HepG2 (cell line): ENCODE results near the gene PAFAH1B1. TPM values are rescaled to one million over a fixed set of nuclear protein-coding genes. Genes with fewer than 3 reads are reported as not detected.

Experiments
- DNMT1 ChIP-seq: sonication (generic); formaldehyde crosslinking; IDR thresholded peaks from 2 replicates; pipeline ENCODE4 v1.5.1; 2020; ENCODE audit warnings: mild to moderate bottlenecking, missing genetic modification reagents
- NPAS2 ChIP-seq: sonication (generic); formaldehyde crosslinking; IDR thresholded peaks from 2 replicates; pipeline ENCODE4 v1.8.0; 2022; ENCODE audit warnings: mild to moderate bottlenecking, missing genetic modification reagents, borderline replicate concordance
- RXRB ChIP-seq: IDR thresholded peaks from 2 replicates; pipeline ENCODE4 v1.6.1; 2016; ENCODE audit warnings: borderline replicate concordance, missing genetic modification reagents, missing compliant biosample characterization
- SOX5 ChIP-seq: IDR thresholded peaks from 2 replicates; pipeline ENCODE4 v1.6.1; 2016; ENCODE audit warnings: borderline replicate concordance
- ZKSCAN8 ChIP-seq: IDR thresholded peaks from 2 replicates; pipeline ENCODE4 v1.6.1; 2016; ENCODE audit warnings: borderline replicate concordance, missing genetic modification reagents, missing compliant biosample characterization
- ZNF367 ChIP-seq: sonication (generic); formaldehyde crosslinking; IDR thresholded peaks from 2 replicates; pipeline ENCODE4 v1.4.0; 2020; ENCODE audit warnings: missing genetic modification reagents, borderline replicate concordance
- ZNF768 ChIP-seq: sonication (generic); formaldehyde crosslinking; IDR thresholded peaks from 2 replicates; pipeline ENCODE4 v1.4.0; 2020; ENCODE audit warnings: missing genetic modification reagents
- polyA plus RNA-seq, 8 experiments: library from polyadenylated mRNA; depleted of rRNA in 3 of 8; stranded (reverse) in 7 of 8; unstranded in 1 of 8; fragments of >200 nt; fragmentation: Illumina TruSeq in 4 of 8; extraction: Trizol in 4 of 8; gene quantifications; 2 replicates each; pipeline versions ENCODE4 v1.2.1 to v1.2.3, GENCODE V29; 2011 to 2016; ENCODE audit warnings: low read depth in 4 of 8, missing spikeins in 1 of 8, mixed read lengths in 1 of 8; ENCODE audit not compliant: insufficient read depth in 1 of 8
- total RNA-seq, 5 experiments: library from RNA; depleted of rRNA; stranded (reverse); fragments of >200 nt; fragmentation: Illumina TruSeq; extraction: Trizol; gene quantifications; 2 replicates each; pipeline ENCODE4 v1.2.3, GENCODE V29; 2016; ENCODE audit warnings: low read depth in 1 of 5
- TF ChIP-seq, protein P1 (sequence below), 2 experiments: fragments of 450-650 bp in 1 of 2; sonication (generic) in 1 of 2; formaldehyde crosslinking in 1 of 2; IDR thresholded peaks; 2 replicates each; pipeline versions ENCODE4 v1.6.1 to v1.8.0; 2016 to 2022; ENCODE audit warnings: antibody characterized with exemption in 1 of 2, mild to moderate bottlenecking in 1 of 2, missing genetic modification reagents in 1 of 2
- TF ChIP-seq, protein P2 (sequence below): IDR thresholded peaks from 2 replicates; pipeline ENCODE4 v1.6.1; 2016
- TF ChIP-seq, protein P3 (sequence below), 2 experiments: sonication (generic) in 1 of 2; formaldehyde crosslinking in 1 of 2; IDR thresholded peaks; 2 replicates each; pipeline versions ENCODE4 v1.6.1 to v1.9.0; 2014 to 2022; ENCODE audit warnings: antibody characterized with exemption in 1 of 2, borderline replicate concordance in 1 of 2, inconsistent platforms in 1 of 2, low read depth in 1 of 2, missing genetic modification reagents in 1 of 2

The PAFAH1B1 gene
- total and polyA plus RNA-seq, 2 of the 13 experiments (the other 11 are each of a cell fraction or from before 2014, with no cell fraction given) = 46.0 to 64.9 TPM

DNA sequence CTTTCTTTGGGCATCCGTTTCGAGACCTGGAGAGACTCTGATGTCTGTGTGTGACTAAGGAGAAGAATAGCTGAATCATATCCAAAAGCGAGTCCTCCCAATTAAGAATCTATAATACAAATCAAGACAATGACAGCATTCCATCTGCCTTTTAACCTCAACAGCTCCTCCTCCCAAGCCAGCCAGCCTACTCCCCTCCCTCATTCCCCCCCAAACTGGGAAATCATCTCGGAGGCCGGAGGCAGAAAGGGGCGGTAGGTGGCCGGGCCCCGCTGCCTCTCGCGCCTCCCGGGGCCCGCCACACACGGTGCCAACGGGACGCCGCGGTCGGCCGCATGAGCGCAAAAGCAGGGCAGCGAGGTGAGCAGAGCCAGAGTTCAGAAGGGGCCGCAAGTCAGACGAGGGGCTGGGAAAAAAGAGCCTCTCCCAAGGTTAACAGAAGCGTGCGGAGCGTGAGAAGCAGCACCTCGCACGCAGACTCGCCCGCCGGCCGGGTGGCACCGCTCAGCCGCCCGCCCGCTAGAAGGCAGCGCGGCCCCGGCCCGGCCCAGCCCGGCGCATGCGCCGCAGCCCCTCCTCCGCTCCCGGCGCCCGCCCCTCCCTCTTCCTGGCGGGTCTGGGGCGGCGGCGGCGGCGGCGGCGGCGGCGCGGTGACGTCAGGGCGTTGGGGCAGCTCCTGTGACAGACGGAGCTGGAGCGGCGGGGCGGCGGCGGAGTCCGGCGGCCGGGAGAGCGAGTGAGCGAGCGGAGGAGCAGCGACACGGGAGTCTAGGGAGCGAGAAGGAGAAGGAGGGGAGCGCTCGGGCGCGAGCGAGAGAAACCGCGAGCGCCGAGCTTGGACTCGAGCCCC is at the start of gene PAFAH1B1 (continued):
- TF ChIP-seq, protein P1, sequence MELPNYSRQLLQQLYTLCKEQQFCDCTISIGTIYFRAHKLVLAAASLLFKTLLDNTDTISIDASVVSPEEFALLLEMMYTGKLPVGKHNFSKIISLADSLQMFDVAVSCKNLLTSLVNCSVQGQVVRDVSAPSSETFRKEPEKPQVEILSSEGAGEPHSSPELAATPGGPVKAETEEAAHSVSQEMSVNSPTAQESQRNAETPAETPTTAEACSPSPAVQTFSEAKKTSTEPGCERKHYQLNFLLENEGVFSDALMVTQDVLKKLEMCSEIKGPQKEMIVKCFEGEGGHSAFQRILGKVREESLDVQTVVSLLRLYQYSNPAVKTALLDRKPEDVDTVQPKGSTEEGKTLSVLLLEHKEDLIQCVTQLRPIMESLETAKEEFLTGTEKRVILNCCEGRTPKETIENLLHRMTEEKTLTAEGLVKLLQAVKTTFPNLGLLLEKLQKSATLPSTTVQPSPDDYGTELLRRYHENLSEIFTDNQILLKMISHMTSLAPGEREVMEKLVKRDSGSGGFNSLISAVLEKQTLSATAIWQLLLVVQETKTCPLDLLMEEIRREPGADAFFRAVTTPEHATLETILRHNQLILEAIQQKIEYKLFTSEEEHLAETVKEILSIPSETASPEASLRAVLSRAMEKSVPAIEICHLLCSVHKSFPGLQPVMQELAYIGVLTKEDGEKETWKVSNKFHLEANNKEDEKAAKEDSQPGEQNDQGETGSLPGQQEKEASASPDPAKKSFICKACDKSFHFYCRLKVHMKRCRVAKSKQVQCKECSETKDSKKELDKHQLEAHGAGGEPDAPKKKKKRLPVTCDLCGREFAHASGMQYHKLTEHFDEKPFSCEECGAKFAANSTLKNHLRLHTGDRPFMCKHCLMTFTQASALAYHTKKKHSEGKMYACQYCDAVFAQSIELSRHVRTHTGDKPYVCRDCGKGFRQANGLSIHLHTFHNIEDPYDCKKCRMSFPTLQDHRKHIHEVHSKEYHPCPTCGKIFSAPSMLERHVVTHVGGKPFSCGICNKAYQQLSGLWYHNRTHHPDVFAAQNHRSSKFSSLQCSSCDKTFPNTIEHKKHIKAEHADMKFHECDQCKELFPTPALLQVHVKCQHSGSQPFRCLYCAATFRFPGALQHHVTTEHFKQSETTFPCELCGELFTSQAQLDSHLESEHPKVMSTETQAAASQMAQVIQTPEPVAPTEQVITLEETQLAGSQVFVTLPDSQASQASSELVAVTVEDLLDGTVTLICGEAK (IDR thresholded peaks at IDR 0.05) = no peak
- TF ChIP-seq, protein P1 (CRISPR knock-in tag; IDR thresholded peaks at IDR 0.05) = peak; percentile 77; the same call in 1 of the 2 replicates
- TF ChIP-seq ZNF367 = no peak; the same call in 1 of the 2 replicates
- TF ChIP-seq RXRB (CRISPR knock-in tag) = peak; percentile 64
- peak; percentile 42; the same call in 1 of the 2 replicates for TF ChIP-seq ZNF768
- TF ChIP-seq ZKSCAN8 = no peak
- TF ChIP-seq, protein P2, sequence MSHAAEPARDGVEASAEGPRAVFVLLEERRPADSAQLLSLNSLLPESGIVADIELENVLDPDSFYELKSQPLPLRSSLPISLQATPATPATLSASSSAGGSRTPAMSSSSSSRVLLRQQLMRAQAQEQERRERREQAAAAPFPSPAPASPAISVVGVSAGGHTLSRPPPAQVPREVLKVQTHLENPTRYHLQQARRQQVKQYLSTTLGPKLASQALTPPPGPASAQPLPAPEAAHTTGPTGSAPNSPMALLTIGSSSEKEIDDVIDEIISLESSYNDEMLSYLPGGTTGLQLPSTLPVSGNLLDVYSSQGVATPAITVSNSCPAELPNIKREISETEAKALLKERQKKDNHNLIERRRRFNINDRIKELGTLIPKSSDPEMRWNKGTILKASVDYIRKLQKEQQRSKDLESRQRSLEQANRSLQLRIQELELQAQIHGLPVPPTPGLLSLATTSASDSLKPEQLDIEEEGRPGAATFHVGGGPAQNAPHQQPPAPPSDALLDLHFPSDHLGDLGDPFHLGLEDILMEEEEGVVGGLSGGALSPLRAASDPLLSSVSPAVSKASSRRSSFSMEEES (CRISPR knock-in tag) = peak; percentile 28; the same call in 1 of the 2 replicates
- peak; percentile 29; the same call in 1 of the 2 replicates for TF ChIP-seq SOX5 (CRISPR knock-in tag)
- no peak for TF ChIP-seq NPAS2 (CRISPR knock-in tag)
- 0 out of 2 replicates have a peak, but pooled peaks have one; percentile 38 for TF ChIP-seq DNMT1 (CRISPR knock-in tag)
- TF ChIP-seq, protein P3, sequence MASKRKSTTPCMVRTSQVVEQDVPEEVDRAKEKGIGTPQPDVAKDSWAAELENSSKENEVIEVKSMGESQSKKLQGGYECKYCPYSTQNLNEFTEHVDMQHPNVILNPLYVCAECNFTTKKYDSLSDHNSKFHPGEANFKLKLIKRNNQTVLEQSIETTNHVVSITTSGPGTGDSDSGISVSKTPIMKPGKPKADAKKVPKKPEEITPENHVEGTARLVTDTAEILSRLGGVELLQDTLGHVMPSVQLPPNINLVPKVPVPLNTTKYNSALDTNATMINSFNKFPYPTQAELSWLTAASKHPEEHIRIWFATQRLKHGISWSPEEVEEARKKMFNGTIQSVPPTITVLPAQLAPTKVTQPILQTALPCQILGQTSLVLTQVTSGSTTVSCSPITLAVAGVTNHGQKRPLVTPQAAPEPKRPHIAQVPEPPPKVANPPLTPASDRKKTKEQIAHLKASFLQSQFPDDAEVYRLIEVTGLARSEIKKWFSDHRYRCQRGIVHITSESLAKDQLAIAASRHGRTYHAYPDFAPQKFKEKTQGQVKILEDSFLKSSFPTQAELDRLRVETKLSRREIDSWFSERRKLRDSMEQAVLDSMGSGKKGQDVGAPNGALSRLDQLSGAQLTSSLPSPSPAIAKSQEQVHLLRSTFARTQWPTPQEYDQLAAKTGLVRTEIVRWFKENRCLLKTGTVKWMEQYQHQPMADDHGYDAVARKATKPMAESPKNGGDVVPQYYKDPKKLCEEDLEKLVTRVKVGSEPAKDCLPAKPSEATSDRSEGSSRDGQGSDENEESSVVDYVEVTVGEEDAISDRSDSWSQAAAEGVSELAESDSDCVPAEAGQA (IDR thresholded peaks at IDR 0.05; ENCODE audit: low read depth) = 0 out of 2 replicates have a peak, but pooled peaks have one; percentile 26
- TF ChIP-seq, protein P3 (CRISPR knock-in tag; IDR thresholded peaks at IDR 0.05; ENCODE audit: borderline replicate concordance) = no peak
